MM.1S (cell line): ENCODE results near the gene CWF19L1.

Experiments used
- EZH2 ChIP-seq: fragments of 300-600 bp; sonication (generic); optimal IDR thresholded peaks from 2 replicates; pipeline ENCODE3; 2017; ENCODE audit warnings: low read depth, mild to moderate bottlenecking, antibody characterized with exemption, low read length, mixed read lengths
- EZH2phosphoT487 ChIP-seq: fragments of 300-600 bp; sonication (generic); IDR thresholded peaks from 2 replicates; pipeline ENCODE4 v1.6.1; 2018; ENCODE audit warnings: antibody characterized with exemption, low read length
- TF ChIP-seq, protein P1 (sequence below): fragments of 300-600 bp; sonication (generic); IDR thresholded peaks from 2 replicates; pipeline ENCODE4 v1.5.1; 2016; ENCODE audit warnings: antibody characterized with exemption, low read length, mixed read lengths

DNA sequence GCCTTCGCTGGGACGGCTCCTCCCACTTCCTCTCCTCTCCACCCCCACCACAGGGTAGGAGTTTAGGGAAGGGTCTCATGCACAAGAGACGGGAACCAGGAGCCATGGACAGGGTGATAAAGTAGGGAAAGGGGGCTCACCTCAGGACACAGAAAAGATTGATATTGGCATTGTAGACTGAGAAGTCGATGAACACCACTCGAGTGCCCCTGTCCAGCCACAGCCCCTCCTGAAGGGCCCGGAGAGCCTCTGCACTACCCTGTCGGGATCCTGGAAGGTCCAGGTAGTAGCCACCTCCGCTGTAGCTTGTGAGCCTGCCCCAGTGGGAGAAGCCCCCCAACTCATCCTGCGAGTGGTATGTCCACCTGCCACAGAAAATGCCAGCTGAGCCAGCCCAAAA, 29.8 kb upstream of the CWF19L1 start:
- TF ChIP-seq, protein P1, sequence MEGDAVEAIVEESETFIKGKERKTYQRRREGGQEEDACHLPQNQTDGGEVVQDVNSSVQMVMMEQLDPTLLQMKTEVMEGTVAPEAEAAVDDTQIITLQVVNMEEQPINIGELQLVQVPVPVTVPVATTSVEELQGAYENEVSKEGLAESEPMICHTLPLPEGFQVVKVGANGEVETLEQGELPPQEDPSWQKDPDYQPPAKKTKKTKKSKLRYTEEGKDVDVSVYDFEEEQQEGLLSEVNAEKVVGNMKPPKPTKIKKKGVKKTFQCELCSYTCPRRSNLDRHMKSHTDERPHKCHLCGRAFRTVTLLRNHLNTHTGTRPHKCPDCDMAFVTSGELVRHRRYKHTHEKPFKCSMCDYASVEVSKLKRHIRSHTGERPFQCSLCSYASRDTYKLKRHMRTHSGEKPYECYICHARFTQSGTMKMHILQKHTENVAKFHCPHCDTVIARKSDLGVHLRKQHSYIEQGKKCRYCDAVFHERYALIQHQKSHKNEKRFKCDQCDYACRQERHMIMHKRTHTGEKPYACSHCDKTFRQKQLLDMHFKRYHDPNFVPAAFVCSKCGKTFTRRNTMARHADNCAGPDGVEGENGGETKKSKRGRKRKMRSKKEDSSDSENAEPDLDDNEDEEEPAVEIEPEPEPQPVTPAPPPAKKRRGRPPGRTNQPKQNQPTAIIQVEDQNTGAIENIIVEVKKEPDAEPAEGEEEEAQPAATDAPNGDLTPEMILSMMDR: no peak
- TF ChIP-seq EZH2 (no peak), EZH2phosphoT487 (no peak)
